ENCODE measurements around the gene ZNF831.

- TF ChIP-seq CTCF (IDR thresholded peaks at IDR 0.05) (no peak), POLR2A (IDR thresholded peaks at IDR 0.05) (no peak)
These were observed 128.2 kb downstream of the ZNF831 start for GRCh38 chr20:59291740-59292383.
